ENCODE data around the gene COLGALT1. TPM values are rescaled to one million over a fixed set of nuclear protein-coding genes. Genes with fewer than 3 reads are reported as not detected.
"Not testable (repeated sequence)": the region's sequence is repeated elsewhere in the genome, so short reads cannot be mapped to it uniquely, and the experiment has no call there.

COLGALT1 gene
- total RNA-seq, 1 donor = 25.3 TPM

DNA sequence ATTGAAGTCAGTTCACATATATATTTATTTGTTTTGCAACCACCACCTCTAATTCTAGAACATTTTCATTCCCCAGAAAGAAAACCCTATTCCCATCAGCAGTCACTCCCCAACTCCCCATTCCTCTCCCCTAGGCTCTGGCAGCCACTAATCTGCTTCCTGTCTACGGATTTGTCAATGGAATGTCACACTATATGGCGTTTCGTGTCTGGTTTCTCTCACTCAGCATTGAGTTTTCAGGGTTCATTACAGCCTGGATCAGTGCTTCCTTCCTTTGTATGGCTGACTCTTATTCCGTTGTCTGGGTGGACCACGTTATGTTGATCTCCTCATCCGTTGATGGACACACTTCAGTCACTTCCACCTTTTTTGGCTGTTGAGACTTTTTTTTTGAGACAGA lies 9.3 kb downstream of the COLGALT1 start:
- H3K4me3 ChIP-seq (ENCODE audit: low read length) = no peak overlapping the region

DNA sequence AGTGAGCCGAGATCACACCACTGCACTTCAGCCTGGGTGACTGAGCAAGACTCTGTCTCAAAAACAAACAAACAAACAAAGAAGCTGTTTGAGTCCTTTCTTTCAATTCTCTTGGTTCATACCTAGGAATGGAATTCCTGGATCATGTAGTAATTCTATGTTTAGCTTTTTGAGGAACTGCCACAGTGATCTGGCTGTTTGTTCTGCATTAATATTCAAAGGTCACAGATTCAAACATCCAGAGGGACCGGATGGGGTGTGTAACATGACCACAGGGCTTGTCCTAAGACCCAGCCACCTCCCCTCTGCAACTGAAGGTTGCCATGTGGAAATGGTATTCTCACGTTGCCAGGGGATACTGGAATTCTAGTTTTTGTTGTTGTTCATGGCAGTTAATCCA lies 10.2 kb downstream of the COLGALT1 start:
- no peak overlapping the region for H3K4me3 ChIP-seq (ENCODE audit: low read length)
- peaks cover 18% of the 10 kb centered on the region for H3K4me1 ChIP-seq (ENCODE audit: insufficient read depth, low read length)
- no peaks in the 10 kb centered on the region for H3K27me3 ChIP-seq (ENCODE audit: insufficient read depth, low read length)
- no peaks in the 10 kb centered on the region for H3K9me3 ChIP-seq (ENCODE audit: low read depth, low read length)

More for the DNA sequence above, 9.3 kb downstream of the COLGALT1 start:
- H3K27me3 ChIP-seq (ENCODE audit: insufficient read depth, low read length) = no peaks in the 10 kb centered on the region
- no peaks in the 10 kb centered on the region for H3K9me3 ChIP-seq (ENCODE audit: low read depth, low read length)
- peaks cover 26% of the 10 kb centered on the region for H3K4me1 ChIP-seq (ENCODE audit: insufficient read depth, low read length)

DNA sequence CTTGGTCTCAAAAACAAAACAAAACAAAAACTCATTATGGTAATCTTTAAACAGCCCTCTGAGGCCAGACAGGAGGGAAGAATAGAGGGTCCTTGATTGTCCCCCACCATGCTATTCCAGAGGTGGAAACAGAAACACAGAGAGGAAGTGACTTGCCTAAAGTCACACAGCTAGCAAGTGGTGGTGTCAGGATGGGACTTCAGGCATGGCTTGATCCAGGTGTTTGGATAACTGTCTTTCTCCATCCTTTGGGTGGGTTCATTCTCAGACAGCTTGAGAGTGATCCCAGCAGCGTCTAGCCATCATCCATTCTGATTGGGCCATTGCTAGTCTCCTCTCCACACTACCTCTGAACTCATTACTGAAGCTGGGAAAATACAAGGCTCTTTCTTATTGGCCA lies 12.5 kb downstream of the COLGALT1 start:
- Histone ChIP-seq H3K9me3 (ENCODE audit: low read depth, low read length) (no peaks in the 10 kb centered on the region), H3K4me1 (ENCODE audit: insufficient read depth, low read length) (no peaks in the 10 kb centered on the region), H3K4me3 (ENCODE audit: low read length) (no peak overlapping the region), H3K27me3 (ENCODE audit: insufficient read depth, low read length) (no peaks in the 10 kb centered on the region)

DNA sequence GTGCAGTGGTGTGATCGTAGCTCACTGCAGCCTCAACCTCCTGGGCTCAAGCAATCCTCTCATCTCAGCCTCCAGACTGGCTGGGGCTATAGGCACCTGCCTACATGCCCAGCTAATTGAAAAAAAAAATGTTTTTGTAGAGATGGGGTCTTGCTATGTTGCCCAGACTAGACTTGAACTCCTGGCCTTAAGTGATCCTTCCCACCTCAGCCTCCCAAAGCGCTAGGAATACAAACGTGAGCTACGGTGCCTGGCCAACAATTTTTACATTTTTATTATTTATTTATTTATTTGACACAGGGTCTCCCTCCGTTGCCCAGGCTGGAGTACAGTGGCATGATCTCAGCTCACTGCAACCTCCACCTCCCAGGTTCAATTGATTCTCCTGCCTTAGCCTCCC lies 14.8 kb downstream of the COLGALT1 start:
- H3K4me1 ChIP-seq (ENCODE audit: insufficient read depth, low read length); H3K27me3 ChIP-seq (ENCODE audit: insufficient read depth, low read length); H3K9me3 ChIP-seq (ENCODE audit: low read depth, low read length); H3K4me3 ChIP-seq (ENCODE audit: low read length): not testable (repeated sequence)

DNA sequence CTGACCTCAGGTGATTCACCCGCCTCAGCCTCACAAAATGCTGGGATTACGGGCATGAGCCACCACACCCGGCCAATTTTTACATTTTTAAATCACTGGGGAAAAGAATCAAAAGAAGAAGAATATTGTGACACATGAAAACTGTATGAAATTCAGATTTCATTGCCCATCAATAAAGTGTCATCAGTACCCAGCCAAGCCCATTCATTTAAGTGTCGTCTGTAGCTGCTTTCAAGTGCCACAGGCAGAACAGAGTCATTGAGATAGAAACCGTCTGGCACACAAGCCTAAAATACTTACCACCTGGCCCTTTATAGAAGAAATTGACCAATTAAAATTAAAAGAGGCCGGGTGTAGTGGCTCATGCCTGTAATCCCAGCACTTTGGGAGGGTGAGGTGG lies 15.3 kb downstream of the COLGALT1 start:
- no peak overlapping the region for H3K4me3 ChIP-seq (ENCODE audit: low read length)
- no peaks in the 10 kb centered on the region for H3K27me3 ChIP-seq (ENCODE audit: insufficient read depth, low read length)
- peaks cover 5% of the 10 kb centered on the region for H3K4me1 ChIP-seq (ENCODE audit: insufficient read depth, low read length)
- H3K9me3 ChIP-seq (ENCODE audit: low read depth, low read length) = no peaks in the 10 kb centered on the region

DNA sequence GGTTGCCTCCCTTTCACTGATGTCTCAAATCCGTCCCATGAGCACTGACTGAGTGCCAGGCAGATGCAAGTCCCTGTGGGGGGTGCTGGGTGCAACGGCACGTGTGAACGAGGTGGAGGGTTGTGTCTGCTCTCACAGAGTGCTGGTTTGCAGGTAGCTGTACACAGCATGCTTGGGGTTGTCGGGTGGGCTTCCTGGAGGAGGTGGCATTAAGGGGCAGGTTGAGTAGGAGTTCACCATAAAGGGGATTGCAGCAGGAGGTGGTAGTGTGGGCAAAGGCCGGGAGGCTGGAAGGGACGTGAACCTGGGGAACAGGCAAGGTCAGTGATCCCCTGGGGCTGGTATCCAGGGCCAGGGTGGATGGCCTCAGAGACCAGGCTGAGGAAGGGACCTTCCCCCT lies 17.2 kb downstream of the COLGALT1 start:
- no peaks in the 10 kb centered on the region for H3K27me3 ChIP-seq (ENCODE audit: insufficient read depth, low read length)
- H3K9me3 ChIP-seq (ENCODE audit: low read depth, low read length) = no peaks in the 10 kb centered on the region
- H3K4me3 ChIP-seq (ENCODE audit: low read length) = no peak overlapping the region
- H3K4me1 ChIP-seq (ENCODE audit: insufficient read depth, low read length) = peaks cover 5% of the 10 kb centered on the region

DNA sequence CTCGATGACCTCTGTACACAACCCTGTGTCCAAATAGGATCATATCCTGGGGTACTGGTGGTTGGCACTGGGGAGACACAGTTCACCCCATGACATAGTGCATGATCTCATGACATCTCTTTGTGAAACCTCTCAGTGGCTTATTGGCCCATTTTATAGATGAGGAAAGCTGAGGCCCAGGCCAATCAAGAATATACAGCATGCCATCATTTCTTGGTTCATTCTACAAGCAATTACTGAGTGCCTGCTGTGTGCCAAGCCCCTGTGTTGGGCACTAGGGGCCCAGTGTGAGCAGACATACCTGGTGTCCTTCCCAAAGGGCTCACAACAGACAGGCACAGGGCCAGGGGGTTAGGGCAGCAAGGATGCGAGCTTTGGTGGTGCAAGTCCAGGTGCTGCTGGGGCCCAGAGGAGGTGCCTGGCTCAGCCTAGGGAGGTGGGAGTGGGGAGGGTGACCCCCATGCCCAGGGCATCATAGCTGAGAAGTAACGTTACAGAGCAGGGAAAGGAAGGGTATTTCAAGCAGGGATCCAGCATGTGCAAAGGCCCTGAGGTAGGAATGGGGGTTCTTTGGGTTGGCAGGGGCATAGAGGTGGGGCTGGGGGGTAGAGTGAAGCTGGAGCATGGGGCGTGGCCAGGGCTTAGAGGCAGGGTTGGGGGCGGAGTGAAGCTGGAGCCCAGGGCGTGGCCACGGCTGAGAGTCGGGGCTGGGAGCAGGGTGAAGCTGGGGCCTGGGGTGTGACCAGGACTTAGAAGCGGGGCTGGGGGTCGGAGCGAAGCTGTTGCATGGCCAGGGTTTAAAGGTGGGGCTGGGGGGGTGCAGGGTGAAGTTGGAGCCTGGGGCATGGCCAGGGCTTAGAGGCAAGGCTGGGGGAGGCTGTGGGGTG lies 20.7 kb downstream of the COLGALT1 start:
- Histone ChIP-seq H3K9me3 (ENCODE audit: low read depth, low read length) (no peaks in the 10 kb centered on the region), H3K4me3 (ENCODE audit: low read length) (no peak overlapping the region), H3K4me1 (ENCODE audit: insufficient read depth, low read length) (peaks cover 5% of the 10 kb centered on the region), H3K27me3 (ENCODE audit: insufficient read depth, low read length) (no peaks in the 10 kb centered on the region)

DNA sequence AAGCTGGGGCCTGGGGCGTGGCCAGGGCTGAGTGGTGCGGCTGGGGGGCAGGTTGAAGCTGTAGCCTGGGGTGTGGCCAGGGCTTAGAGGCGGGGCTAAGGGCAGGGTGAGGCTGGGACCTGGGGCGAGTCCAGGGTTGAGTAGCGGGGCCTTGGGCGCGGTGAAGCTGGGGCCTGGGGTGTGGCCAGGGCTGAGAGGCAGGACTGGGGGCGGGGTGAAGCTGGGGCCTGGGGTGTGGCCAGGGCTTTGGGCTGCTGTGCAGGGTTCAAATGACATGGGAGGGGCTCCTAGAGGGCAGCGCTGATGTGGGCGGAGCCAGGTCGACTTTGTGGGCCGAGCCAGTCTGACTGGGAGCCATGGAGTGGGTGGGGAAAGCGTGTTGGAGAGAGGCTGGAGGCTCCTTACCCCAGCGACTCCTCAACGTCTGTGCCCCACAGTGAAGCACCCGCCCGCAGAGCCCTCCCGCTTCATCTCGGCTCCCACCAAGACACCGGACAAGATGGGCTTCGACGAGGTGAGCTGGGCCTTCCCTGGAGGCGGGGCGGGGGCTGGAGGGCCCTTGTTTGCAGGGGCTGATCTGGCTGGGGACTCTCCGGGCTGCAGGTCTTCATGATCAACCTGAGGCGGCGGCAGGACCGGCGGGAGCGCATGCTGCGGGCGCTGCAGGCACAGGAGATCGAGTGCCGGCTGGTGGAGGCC lies 21.5 kb downstream of the COLGALT1 start:
- Histone ChIP-seq H3K4me3 (ENCODE audit: low read length) (no peak overlapping the region), H3K27me3 (ENCODE audit: insufficient read depth, low read length) (no peaks in the 10 kb centered on the region), H3K4me1 (ENCODE audit: insufficient read depth, low read length) (peaks cover 5% of the 10 kb centered on the region), H3K9me3 (ENCODE audit: low read depth, low read length) (no peaks in the 10 kb centered on the region)

DNA sequence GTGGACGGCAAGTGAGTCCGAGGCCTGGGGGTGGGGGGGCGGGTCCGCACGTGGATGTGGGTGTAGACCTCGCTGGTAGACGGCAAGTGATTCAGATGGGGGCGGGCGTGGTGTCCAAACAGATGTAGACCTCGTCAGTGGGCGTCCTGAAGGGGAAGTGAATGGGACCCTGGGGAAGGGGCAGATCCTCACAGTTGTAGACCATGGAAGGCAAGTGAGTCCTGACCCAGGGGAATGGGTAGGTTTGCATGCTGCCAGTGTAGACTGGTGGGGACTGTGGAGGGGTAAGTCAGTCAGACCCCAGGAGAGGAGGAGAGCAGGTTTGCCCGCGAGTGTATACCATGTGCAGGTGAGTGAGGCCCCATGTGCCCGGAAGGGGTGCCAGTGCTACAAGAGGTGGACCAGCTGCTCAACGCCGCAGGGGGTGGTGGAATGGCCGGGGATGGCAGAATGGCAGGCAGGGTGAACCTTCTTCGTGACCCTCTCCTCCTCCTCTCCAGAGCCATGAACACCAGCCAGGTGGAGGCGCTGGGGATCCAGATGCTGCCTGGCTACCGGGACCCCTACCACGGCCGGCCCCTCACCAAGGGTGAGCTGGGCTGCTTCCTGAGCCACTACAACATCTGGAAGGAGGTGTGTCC lies 22.1 kb downstream of the COLGALT1 start:
- H3K9me3 ChIP-seq (ENCODE audit: low read depth, low read length) = no peaks in the 10 kb centered on the region
- no peak overlapping the region for H3K4me3 ChIP-seq (ENCODE audit: low read length)
- peaks cover 5% of the 10 kb centered on the region for H3K4me1 ChIP-seq (ENCODE audit: insufficient read depth, low read length)
- no peaks in the 10 kb centered on the region for H3K27me3 ChIP-seq (ENCODE audit: insufficient read depth, low read length)

DNA sequence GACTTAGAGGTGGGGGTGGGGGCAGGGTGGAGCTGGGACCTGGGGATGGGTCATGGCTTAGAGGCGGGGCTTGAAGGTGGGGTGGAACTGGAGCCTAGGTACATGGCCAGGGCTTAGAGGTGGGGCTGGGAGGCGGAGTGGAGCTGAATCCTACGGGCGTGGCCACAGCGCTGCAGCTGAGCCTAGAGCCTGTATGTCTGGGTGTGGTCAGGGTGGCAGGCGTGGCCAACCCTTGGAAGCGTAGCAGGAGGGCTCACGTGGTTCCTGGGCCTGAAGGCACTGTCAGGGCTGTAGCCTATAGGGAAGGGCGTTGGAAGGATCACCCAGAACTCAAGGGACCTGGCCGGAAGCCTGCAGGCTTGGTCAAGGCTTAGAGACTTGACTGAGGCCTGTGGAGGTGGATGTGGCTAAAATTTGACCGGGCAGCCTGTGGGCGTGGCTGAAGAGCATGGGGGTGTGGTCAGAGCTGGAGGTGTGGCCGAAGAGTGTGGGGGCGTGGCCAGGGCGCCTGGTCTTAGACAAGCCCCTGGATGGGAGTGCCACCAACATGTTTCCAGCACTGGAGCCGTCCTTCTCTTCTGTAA lies 24.3 kb downstream of the COLGALT1 start:
- H3K9me3 ChIP-seq (ENCODE audit: low read depth, low read length) = no peaks in the 10 kb centered on the region
- H3K4me1 ChIP-seq (ENCODE audit: insufficient read depth, low read length) = no peaks in the 10 kb centered on the region
- no peaks in the 10 kb centered on the region for H3K27me3 ChIP-seq (ENCODE audit: insufficient read depth, low read length)
- no peak overlapping the region for H3K4me3 ChIP-seq (ENCODE audit: low read length)

DNA sequence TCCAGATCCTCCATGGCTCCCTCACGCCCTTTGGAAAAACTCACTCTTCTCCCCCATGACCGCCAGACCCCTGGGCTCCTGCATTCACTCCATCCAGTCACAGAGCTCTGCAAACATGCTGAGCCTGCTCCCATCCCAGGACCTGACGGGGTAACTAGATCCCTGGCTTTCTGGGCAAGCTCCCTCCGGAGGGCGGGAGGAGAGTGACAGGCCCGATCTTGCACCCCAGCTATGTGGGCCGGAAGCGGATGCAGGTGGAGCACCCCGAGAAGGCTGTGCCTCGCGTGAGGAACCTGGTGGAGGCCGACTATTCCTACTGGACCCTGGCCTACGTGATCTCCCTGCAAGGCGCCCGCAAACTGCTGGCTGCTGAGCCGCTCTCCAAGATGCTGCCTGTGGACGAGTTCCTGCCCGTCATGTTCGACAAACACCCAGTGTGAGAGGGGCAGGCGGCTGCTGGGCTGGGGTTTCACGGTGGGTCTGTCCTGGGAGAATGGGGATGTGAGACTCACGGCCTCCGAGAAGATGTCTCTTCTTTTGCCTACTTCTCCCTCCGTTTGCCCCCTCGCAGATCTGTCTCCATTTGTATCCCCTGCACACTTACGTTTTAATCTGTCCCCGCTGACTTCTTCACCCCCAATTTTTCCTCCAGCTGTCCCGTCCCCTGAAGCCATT lies 25.2 kb downstream of the COLGALT1 start:
- Histone ChIP-seq H3K4me1 (ENCODE audit: insufficient read depth, low read length) (no peaks in the 10 kb centered on the region), H3K4me3 (ENCODE audit: low read length) (no peak overlapping the region), H3K9me3 (ENCODE audit: low read depth, low read length) (no peaks in the 10 kb centered on the region), H3K27me3 (ENCODE audit: insufficient read depth, low read length) (no peaks in the 10 kb centered on the region)

DNA sequence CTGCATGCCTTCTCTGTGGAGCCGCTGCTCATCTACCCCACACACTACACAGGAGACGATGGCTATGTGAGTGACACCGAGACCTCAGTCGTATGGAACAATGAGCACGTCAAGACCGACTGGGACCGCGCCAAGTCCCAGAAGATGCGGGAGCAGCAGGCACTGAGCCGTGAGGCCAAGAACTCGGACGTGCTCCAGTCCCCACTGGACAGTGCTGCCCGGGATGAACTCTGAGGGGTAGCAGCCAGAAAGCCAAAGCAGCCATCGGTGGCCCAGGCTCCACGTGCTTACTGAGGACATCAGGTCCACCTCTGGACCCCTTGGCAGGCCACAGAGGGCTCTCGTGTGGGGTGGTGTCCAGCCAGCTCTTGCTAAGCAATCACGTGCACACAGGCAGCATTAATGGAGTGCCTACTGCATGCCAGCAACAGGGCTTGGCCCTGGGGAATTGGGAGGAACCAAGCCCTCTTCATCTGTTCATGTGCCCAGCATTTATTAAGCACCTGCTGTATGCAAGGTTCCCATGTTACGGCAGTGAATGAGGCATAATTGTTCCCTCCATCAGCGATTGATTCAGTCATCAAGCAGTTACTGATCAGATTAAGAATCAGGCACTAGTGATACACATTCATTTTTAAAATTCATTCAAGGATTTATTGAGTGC lies 25.9 kb downstream of the COLGALT1 start:
- H3K4me3 ChIP-seq (ENCODE audit: low read length) = no peak overlapping the region
- no peaks in the 10 kb centered on the region for H3K4me1 ChIP-seq (ENCODE audit: insufficient read depth, low read length)
- no peaks in the 10 kb centered on the region for H3K27me3 ChIP-seq (ENCODE audit: insufficient read depth, low read length)
- no peaks in the 10 kb centered on the region for H3K9me3 ChIP-seq (ENCODE audit: low read depth, low read length)

DNA sequence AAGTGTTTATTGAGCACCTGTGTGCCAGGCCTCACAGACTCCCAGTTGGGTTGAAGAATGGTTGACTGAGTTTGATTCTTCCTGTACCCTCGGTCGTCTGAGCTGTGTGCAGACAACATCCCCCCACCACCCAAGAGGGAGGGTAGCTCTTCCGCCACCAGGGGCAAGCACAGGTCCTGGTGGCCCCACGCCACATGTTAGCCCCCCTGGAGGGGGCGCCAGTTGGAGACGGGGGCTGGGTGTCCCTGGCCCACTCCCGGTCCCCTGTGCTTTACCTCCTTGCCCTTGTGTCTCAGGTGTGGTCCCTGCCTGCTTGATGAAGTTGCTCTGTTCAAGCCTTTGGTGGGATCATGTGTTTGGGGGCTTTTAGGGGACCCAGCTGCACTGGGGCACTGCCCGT lies 27.2 kb downstream of the COLGALT1 start:
- H3K9me3 ChIP-seq (ENCODE audit: low read depth, low read length) = no peaks in the 10 kb centered on the region
- H3K4me1 ChIP-seq (ENCODE audit: insufficient read depth, low read length) = no peaks in the 10 kb centered on the region
- no peak overlapping the region for H3K4me3 ChIP-seq (ENCODE audit: low read length)
- no peaks in the 10 kb centered on the region for H3K27me3 ChIP-seq (ENCODE audit: insufficient read depth, low read length)

DNA sequence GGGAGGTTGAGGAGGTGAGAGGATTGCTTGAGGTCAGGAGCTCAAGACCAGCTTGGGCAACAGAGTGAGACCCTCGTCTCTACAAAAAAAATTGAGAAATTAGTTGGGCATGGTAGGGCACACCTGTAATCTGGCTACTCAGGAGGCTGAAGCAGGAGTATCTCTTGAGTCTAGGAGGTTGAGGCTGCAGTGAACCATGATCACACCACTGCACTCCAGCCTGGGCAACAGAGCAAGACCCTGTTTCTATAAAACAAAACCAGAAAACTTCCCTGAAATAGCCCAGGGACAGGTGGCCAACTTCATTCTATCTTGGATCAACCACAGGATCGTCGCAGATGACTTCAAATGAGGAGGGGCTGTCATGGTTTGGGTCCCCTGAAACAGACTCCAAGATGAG lies 28.7 kb downstream of the COLGALT1 start:
- Histone ChIP-seq H3K4me1 (ENCODE audit: insufficient read depth, low read length) (no peaks in the 10 kb centered on the region), H3K9me3 (ENCODE audit: low read depth, low read length) (no peaks in the 10 kb centered on the region), H3K27me3 (ENCODE audit: insufficient read depth, low read length) (no peaks in the 10 kb centered on the region), H3K4me3 (ENCODE audit: low read length) (no peak overlapping the region)

Data from mononuclear cell (primary cell).